HEK293 (cell line): Measurements from ENCODE around the gene GHITM.

Experiments used
- GLI4 ChIP-seq: fragments of 450-650 bp; formaldehyde crosslinking; IDR thresholded peaks from 2 replicates; pipeline ENCODE4 v1.5.1; 2016; ENCODE audit warnings: missing biosample characterization, missing genetic modification characterization
- ZBTB21 ChIP-seq: fragments of 450-650 bp; formaldehyde crosslinking; IDR thresholded peaks from 2 replicates; pipeline ENCODE4 v1.5.1; 2017; ENCODE audit warnings: missing biosample characterization, missing genetic modification characterization
- ZIC2 ChIP-seq: fragments of 450-650 bp; formaldehyde crosslinking; IDR thresholded peaks from 2 replicates; pipeline ENCODE4 v1.5.1; 2016; ENCODE audit warnings: missing biosample characterization, missing genetic modification characterization
- ZNF114 ChIP-seq: fragments of 450-650 bp; formaldehyde crosslinking; IDR thresholded peaks from 2 replicates; pipeline ENCODE4 v1.5.0; 2017; ENCODE audit warnings: missing biosample characterization, missing genetic modification characterization
- ZNF416 ChIP-seq: fragments of 450-650 bp; formaldehyde crosslinking; IDR thresholded peaks from 2 replicates; pipeline ENCODE4 v1.5.1; 2016; ENCODE audit warnings: missing biosample characterization, missing genetic modification characterization
- ZNF560 ChIP-seq: fragments of 450-650 bp; formaldehyde crosslinking; IDR thresholded peaks from 2 replicates; pipeline ENCODE4 v1.5.1; 2017; ENCODE audit warnings: missing biosample characterization, missing genetic modification characterization, borderline replicate concordance
- TF ChIP-seq, protein P1 (sequence below): fragments of 450-650 bp; formaldehyde crosslinking; IDR thresholded peaks from 2 replicates; pipeline ENCODE4 v1.5.1; 2016; ENCODE audit warnings: missing biosample characterization, missing genetic modification characterization
- TF ChIP-seq, protein P2 (sequence below): fragments of 450-650 bp; formaldehyde crosslinking; IDR thresholded peaks from 2 replicates; pipeline ENCODE4 v1.5.1; 2016; ENCODE audit warnings: missing biosample characterization, missing genetic modification characterization, borderline replicate concordance

DNA sequence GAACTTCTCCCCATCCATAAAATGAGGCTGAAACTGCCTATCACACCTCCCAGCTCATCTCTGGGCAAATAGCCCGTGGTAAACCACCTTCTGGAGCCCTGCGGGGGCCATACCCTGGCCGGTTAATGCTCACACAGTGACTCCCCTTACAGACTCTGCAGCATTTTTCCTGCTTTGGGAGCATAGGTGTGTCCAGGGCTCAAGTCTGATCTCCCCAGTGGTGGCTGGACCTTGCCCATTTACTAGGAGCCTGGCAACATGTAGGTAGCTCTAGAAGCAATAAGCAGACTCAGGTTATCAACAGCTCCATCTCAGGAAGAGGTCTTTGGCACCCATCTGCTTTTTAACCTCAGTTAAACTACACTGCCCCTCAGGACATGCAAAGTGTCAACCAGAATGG, 49.5 kb downstream of the GHITM start:
- TF ChIP-seq, protein P1, sequence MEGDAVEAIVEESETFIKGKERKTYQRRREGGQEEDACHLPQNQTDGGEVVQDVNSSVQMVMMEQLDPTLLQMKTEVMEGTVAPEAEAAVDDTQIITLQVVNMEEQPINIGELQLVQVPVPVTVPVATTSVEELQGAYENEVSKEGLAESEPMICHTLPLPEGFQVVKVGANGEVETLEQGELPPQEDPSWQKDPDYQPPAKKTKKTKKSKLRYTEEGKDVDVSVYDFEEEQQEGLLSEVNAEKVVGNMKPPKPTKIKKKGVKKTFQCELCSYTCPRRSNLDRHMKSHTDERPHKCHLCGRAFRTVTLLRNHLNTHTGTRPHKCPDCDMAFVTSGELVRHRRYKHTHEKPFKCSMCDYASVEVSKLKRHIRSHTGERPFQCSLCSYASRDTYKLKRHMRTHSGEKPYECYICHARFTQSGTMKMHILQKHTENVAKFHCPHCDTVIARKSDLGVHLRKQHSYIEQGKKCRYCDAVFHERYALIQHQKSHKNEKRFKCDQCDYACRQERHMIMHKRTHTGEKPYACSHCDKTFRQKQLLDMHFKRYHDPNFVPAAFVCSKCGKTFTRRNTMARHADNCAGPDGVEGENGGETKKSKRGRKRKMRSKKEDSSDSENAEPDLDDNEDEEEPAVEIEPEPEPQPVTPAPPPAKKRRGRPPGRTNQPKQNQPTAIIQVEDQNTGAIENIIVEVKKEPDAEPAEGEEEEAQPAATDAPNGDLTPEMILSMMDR (tag by site-specific recombination), result no peak
- TF ChIP-seq GLI4 (tag by site-specific recombination) (no peak), ZNF114 (tag by site-specific recombination) (no peak), ZNF416 (no peak), ZBTB21 (tag by site-specific recombination) (no peak), ZIC2 (no peak), ZNF560 (no peak)
- TF ChIP-seq, protein P2, sequence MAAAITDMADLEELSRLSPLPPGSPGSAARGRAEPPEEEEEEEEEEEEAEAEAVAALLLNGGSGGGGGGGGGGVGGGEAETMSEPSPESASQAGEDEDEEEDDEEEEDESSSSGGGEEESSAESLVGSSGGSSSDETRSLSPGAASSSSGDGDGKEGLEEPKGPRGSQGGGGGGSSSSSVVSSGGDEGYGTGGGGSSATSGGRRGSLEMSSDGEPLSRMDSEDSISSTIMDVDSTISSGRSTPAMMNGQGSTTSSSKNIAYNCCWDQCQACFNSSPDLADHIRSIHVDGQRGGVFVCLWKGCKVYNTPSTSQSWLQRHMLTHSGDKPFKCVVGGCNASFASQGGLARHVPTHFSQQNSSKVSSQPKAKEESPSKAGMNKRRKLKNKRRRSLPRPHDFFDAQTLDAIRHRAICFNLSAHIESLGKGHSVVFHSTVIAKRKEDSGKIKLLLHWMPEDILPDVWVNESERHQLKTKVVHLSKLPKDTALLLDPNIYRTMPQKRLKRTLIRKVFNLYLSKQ (tag by site-specific recombination), result no peak
